Measurements from ENCODE around the gene KLHDC3.

- TF ChIP-seq POLR2AphosphoS5 (IDR thresholded peaks at IDR 0.05; ENCODE audit: low read depth) = no peak
- peak in 1 of 2 experiments; percentile 49; a peak in 2 of 4 replicates for TF ChIP-seq CTCF (conservative IDR thresholded peaks at IDR 0.05; ENCODE audit: low read depth in 2 of 2)
- TF ChIP-seq CREB1 (CRISPR knock-in tag; IDR thresholded peaks at IDR 0.05; ENCODE audit: low read depth) = no peak
- TF ChIP-seq EZH2 (IDR thresholded peaks at IDR 0.05; ENCODE audit: low read depth, unreplicated experiment) = no peak
- no peak for TF ChIP-seq REST (IDR thresholded peaks at IDR 0.05; ENCODE audit: unreplicated experiment)
- TF ChIP-seq ZNF114 (CRISPR knock-in tag; IDR thresholded peaks at IDR 0.05) = no peak
- TF ChIP-seq JUNB (IDR thresholded peaks at IDR 0.05; ENCODE audit: unreplicated experiment) = no peak
- TF ChIP-seq NANOG (IDR thresholded peaks at IDR 0.05; ENCODE audit: borderline replicate concordance) = no peak
- TF ChIP-seq STAT1 (IDR thresholded peaks at IDR 0.05; ENCODE audit: unreplicated experiment) = no peak
- TF ChIP-seq ETS1 (IDR thresholded peaks at IDR 0.05) = no peak
- no peak for TF ChIP-seq EZH2phosphoT487 (IDR thresholded peaks at IDR 0.05; ENCODE audit: unreplicated experiment)
These were observed 2.8 kb upstream of the KLHDC3 start for GRCh38 chr6:43011207-43011606.
